GM20431 (cell line): Measurements from ENCODE around the gene MYBPC2.
"Not testable (repeated sequence)": the region's sequence is repeated elsewhere in the genome, so short reads cannot be mapped to it uniquely, and the experiment has no call there.

ENCODE experiments used
- in situ Hi-C: fragments of 300-500 bp; cut with MseI, MboI; formaldehyde crosslinking; loops from one replicate; pipeline ENCODE4 v1.15.0; 2020; ENCODE audit warnings: low sequenced_read_pairs; ENCODE audit not compliant: unreplicated experiment

MYBPC2 gene

DNA sequence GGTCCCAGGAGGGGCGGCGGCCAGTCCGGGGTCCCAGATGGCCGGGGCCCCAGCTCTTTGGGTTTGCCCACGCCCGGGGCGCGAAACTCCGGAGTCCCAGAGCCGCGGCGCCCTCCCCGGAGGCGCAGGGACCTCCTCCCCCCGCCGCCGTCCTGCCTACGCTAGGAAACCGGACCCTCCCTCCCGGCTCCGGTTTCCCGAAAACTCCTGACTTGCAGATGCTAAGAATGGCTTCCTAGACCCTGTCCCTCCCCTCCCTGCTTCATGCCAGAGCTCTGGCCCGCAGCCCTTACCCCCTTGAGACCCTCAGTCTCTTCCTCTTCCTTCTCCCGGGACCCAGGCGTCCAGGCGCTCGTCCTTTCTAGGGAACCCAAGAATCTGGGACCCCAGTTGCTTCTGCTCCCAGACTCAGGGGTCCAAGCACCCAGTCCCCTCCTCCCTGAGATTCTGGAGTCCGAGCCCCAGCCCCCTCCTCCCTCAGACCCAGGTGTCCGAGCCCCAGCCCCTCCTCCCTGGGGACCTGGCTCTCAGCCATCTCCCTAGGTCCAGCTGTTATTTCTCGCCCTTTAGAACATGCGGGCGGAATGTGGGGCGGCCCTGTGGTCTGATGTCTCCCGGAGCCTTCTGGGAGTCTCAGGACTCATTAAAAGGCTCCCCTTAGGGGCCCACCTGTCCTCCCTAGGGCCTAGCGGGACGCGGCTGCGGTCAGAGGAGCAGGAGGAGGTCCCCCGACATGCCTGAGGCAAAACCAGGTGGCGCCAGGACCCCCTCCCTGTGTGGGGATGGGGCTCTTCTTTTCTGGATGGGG is at the start of gene MYBPC2:
MYBPC2 (plus strand) TSS at position 672 of the 808 bp plus-strand sequence; CDS start at position 734, 62 bp downstream.
- in situ Hi-C loops, result no loop called here

DNA sequence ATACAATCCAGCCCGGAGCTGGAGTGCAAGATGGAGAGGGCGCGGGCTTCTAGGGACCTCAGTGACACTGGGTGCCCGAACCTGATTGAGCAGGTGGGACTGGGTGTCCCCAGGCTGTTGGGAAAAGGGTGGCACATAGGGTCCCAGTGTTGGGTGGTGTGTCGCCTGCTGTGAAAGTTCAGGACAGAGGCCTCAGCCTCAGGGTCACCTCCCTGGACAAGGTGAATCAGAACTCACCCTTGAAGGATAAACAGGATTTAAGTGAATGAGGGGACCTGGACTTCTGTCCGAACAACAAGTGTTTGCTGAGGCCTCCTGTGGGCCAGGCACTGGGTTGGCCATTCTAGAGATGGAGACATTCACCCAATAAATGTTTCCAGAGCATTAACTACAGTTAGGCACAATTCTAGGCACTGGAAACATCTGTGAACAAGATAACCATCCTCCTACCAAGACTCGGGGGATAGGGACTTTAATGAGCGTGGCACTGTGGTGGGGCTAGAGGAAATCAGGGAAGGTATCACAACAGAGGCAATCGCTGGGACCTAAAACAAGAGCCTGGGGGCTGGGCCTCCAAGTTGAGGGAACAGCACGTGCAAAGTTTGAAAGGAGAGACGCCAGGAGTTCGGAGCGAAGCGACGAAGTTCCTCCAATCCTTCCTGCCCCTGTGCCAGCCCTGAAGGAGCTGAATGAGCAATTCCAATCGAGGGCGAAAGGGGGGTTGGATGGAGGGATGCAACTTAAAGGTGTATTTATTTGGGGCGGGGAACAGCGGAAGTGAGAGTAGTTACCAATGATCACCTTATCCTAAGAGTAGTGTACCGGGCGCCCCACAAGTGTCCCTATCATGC is 49.5 kb upstream of the MYBPC2 start:
- in situ Hi-C loops, result no loop called here

DNA sequence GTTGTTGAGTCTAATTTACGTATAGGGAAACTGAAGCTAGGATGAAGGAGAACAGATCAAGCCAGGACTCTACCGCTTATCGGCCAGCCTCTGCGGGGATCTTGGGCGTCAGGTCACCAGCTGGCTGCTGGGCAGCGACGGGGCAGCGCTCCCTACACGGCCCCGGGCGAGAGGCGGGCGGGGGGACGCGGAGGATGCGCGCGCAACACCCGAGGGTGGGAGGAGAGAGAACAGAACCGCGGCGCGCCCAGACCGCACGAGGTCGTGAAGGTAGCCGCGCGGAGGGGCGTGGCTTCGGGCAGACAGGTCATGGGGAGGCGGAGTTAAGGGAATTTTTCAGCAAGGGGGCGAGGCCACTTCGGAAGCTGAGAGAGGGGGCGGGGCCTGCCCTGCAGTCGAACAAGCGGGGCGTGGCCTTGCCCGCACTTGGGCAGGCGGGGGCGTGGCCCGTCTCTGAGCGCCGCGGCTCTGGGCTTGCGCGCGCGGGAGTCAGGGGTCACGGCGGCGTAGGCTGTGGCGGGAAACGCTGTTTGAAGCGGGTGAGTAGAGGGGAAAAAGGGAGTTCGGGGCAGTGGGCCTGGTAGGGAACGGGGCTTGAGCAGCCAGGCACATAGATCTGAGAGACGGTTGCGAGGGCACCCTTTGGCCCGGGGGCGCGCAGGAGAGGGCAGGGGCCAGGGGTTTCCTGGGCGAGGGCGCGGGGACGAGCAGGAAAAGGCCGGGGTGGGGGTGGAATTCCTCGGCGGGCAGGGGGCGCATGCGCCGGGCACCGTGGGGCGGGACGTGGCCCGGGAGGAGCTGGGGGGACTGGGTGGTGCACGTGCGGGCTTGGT is 48.6 kb upstream of the MYBPC2 start, which contains the start of gene POLD1:
POLD1 (plus strand) TSS at position 496 of the 833 bp plus-strand sequence. CDS start 14,505 bp downstream, outside the sequence.
- in situ Hi-C loops, result no loop called here

DNA sequence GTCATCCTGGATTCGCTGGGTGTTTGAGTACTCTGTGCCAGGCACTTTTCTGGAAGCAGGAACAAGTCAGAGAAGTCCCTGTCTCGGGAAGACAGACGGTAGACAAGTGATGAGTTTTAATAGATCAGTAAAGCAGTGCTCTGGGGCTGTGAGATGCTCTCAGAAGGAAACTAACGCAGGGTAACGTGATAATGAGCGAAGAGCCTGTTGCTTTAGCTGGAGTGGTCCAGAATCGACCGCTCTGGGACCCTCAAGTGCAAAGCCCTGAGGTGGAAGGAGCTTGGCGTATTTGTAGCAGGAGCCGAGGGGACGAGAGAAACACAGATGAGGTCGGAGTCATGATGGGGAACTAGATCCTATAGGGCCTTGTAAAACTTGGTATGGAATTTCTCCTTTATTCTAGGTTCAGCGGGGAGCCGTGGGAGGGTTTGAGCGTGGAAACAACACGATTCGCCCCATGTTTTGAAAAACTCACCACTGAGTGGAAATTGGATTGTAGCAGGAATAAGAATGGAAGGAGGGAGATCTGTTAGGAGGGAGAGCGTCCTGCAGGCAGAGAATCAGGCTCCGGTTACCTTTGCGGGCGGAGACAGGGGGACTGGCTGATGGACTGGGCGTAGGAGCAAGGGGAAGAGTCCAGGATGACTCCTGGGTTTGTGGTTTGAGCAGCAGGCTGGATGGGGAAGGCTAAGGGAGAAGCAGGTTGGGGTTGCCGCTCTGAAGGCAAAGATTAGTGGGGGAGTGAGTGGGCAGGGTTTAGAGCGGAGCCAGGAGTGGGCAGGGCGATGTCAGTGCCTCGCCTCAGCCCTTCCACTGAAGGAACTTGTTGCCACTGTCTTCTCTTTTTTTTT is 47.8 kb upstream of the MYBPC2 start:
- in situ Hi-C loops, result no loop called here

DNA sequence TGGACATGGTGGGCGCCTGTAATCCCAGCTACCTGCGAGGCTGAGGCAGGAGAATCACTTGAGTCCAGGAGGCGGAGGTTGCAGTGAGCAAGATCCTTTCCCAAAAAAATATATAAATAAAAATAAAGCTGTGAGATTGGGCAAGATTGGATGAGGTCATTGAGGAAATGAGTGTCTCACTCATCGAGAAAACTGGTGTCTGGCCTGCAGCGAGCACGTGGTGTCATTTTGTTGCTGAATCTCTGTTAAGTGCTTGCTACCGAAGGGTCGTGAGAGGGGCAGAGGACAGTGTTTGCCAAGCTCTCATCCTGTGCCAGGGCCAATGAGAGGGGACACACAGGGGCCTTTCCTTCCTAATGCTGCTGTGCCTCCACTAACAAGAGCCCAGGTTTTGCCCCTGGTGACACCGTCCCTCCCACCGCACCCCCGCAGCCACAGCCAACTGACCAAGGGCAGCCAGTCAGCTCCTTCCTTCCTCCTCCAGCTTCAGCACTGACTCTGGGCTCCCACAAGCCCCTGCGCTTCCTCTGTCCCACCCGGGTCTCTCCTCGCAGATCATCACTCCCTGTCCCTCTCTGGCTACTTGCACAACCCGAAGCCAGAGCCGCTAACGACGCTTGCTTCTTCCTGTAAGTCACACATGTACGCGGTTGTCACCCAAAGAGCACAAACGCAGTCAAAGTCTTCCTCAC is 45.4 kb upstream of the MYBPC2 start:
- in situ Hi-C loops, result no loop called here

DNA sequence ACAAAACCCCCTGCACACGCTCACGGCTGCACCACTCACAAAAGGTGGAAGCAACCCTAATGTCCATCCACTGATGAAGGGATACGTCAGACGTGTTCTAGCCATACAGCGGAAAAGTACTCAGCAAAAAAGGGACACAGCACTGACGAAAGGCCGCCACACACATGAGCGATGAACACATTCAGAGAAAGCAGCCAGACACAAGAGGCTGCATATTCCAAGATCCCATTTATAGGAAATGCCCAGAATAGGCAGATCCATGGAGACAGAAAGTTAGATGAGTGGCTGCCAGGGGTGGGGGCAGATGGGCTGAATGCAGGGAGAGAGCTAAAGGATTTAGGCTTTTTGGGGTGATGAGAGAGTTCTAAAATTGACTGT is 44.8 kb upstream of the MYBPC2 start:
- in situ Hi-C loops, result no loop called here

DNA sequence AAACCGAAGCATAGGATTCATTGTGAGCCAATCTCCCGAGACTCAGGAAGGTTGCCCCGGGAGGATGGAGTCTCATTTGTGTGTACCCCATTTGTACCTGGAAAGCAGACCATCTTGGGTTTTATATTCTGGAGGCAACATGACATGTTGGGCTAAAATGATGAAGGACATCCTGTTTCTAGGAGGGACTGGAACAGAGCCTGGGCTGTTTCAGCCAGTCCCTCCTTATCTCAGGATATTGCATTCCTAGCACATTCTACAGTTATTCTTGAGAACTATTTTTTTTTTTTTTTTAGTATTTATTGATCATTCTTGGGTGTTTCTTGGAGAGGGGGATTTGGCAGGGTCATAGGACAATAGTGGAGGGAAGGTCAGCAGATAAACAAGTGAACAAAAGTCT is 42.4 kb upstream of the MYBPC2 start:
- in situ Hi-C loops, result not testable (repeated sequence)

DNA sequence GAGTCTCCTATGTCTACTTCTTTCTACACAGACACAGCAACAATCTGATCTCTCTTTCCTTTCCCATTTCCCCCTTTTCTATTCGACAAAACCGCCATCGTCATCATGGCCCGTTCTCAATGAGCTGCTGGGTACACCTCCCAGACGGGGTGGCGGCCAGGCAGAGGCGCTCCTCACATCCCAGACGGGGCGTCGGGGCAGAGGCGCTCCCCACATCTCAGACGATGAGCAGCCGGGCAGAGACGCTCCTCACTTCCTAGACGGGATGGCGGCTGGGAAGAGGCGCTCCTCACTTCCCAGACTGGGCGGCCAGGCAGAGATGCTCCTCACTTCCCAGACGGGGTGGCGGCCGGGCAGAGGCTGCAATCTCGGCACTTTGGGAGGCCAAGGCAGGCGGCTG is 41.7 kb upstream of the MYBPC2 start:
- in situ Hi-C loops, result not testable (repeated sequence)

DNA sequence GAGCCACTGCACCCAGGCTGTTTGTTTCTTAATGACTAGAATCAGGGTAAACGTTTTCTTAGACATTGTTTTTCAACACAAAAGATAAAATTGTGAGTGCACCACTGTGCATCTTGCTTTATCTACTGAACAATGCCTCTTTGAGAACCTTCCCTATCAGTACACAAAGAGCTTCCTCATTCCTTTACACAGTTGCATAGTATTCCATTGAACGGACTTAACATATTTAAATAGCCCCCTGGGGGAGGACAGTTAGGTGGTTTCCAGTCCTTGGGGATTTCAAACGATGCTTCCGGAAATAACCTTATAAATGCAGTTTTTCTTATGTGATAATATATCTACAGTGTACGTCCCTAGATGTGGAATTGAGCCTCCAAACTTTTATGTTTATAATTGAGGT is 39.9 kb upstream of the MYBPC2 start:
- in situ Hi-C loops, result no loop called here

DNA sequence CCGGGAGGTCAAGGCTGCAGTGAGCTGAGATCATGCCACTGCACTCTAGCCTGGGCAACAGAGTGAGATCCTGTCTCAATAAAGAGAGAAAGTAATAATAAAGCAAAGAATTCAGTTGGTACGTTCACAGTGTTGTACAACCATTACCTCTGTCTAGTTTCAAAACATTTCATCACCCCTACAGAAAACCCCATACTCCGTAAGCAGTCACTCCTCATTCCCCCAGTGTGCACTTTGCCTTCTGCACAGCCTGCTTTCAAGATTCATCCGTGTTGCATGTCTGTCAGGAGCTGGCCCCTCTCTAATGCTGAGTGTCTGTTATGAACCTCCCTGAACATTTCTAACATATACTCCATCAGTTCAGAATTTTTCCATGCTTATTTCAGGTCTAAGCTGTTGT is 39.1 kb upstream of the MYBPC2 start:
- in situ Hi-C loops, result no loop called here

DNA sequence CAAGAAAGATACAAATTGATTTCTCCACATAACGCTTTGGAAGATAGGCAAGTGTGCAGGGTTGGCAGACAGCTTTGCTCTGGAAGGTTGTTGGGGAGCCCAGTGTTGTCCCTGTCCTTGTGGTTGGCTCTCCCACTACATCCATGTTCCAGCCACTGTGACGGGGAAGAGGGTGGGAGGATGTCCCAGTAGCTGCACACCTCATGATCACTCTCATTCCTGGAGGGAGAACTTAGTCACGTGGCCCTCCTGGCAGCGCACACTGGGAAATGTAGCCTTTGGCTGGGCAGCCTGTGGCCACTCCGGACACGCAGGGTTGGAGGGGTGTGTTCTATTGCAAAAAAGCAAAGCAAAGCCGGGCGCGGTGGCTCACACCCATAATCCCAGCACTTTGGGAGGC is 38.7 kb upstream of the MYBPC2 start:
- in situ Hi-C loops, result no loop called here

DNA sequence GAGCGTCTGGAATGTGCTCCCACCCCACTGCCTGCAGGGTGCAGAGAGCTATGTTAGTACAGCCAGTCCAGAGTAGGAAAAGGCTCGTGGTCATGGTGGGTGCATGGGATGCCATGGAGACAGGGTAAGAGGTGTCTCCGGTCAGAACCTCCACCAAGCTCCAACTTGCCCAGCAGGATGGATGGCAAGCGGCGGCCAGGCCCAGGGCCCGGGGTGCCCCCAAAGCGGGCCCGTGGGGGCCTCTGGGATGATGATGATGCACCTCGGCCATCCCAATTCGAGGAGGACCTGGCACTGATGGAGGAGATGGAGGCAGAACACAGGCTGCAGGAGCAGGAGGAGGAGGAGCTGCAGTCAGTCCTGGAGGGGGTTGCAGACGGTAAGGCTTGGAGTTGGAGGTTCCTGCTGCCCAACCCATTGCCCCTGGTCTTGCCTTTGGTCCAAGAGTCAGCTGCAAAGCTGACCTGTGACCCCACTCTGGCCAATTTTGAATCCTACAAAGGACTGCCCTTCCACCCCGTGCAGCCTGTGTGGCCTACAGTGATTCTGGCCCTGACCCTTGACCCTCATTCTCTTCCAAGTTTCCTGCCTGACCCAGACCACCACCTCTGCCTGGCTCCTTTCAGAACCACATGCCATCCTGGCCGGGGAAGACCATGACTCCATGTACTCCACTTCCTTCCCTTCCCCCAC is 33.9 kb upstream of the MYBPC2 start:
- in situ Hi-C loops, result no loop called here

DNA sequence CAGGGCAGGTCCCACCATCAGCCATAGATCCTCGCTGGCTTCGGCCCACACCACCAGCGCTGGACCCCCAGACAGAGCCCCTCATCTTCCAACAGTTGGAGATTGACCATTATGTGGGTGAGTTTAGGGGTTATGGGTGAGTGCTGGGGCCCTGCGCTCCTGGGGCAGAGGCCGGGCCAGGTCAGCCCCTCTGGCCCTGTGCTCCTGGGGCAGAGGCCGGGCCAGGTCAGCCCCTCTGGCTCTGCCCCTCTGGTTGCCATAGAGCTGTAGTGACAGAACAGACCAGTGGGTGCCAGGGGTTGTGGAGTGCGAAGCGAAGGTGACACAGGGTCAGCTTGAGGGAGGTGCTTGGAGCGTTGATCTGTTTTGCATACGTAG is 33.3 kb upstream of the MYBPC2 start:
- in situ Hi-C loops, result no loop called here

DNA sequence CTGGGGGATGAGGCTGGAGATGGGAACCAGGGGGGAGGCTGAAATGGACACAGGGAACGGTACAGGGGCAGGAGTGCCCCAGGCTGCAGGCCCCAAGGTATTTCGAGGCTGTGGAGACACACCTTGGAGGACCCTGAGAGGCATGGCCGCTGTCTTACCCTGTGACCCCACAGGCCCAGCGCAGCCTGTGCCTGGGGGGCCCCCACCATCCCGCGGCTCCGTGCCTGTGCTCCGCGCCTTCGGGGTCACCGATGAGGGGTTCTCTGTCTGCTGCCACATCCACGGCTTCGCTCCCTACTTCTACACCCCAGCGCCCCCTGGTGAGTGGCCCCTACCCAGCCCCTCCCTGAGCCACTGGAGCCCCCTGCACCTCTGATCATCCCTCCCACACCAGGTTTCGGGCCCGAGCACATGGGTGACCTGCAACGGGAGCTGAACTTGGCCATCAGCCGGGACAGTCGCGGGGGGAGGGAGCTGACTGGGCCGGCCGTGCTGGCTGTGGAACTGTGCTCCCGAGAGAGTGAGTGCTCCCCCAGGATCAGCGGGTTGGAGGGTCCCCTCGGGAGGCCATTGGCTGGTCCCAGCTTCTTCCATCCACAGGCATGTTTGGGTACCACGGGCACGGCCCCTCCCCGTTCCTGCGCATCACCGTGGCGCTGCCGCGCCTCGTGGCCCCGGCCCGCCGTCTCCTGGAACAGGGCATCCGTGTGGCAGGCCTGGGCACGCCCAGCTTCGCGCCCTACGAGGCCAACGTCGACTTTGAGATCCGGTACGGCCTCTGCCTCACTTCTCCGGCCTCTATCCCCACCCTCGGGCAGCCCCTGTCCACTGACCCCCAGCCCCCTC is 30.9 kb upstream of the MYBPC2 start:
- in situ Hi-C loops, result no loop called here

DNA sequence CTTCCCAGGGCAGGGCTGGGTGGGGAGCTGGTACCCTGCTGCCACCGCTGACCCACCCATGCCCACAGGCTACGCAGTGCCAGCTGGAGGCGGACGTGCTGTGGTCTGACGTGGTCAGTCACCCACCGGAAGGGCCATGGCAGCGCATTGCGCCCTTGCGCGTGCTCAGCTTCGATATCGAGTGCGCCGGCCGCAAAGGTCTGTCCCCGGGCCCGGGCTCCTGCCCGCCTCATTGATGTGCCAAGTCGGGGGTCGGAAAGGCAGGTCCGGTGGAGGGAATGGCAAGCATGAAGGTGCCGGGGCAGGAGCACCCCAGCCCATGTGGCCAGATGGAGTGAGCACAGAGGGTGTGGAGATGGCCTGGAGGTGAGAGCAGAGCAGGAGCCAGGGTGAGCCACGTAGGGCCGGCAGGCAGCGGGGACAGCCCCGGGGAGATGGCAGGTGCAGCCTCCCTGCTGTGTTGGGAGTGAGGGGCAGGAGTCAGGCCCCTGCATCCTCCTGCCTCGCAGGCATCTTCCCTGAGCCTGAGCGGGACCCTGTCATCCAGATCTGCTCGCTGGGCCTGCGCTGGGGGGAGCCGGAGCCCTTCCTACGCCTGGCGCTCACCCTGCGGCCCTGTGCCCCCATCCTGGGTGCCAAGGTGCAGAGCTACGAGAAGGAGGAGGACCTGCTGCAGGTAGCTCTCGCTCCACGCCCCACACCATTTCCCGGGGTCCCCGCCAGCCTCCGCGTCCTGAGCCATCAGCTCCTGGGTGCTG is 30.0 kb upstream of the MYBPC2 start:
- in situ Hi-C loops, result no loop called here

DNA sequence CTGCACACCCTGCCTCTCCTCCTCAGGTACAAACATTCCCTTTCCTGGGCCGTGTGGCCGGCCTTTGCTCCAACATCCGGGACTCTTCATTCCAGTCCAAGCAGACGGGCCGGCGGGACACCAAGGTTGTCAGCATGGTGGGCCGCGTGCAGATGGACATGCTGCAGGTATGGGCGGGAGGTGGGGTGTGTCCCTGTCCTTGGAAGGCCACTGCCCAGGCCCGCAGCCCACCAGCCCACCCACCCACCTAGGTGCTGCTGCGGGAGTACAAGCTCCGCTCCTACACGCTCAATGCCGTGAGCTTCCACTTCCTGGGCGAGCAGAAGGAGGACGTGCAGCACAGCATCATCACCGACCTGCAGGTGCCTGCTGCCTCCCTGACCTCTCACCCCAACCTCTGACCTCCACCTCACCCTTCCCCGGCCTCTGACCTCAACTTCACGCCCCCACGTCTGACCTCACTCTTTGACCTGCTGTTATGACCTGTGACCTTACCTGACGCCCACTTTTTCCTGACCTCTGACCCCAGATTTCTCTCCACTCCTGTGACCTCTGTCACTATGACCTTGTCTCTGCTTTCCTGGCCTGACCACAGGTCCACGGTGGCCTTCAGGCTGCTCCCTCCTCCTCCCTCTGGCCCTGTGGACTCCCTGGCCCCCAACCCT is 26.4 kb upstream of the MYBPC2 start:
- in situ Hi-C loops, result no loop called here
